Endothelial cell (in vitro differentiated cells): ENCODE results near the gene MEF2D. TPM values are rescaled to one million over a fixed set of nuclear protein-coding genes. Genes with fewer than 3 reads are reported as not detected.
A peak's percentile ranks its signal among the peaks of the same experiment; 100 is the strongest.

Experiments
- DNase-seq: peaks from one replicate; pipeline ENCODE4 v3.0.0; 2021; ENCODE audit warnings: low spot score
- H3K27ac Mint-ChIP-seq: one replicate; pipeline ENCODE4 v1.8.0; 2021; ENCODE audit warnings: mixed read lengths, inconsistent platforms; ENCODE audit not compliant: unreplicated experiment
- H3K27me3 Mint-ChIP-seq: one replicate; pipeline ENCODE4 v1.8.0; 2021; ENCODE audit warnings: mild to moderate bottlenecking, moderate library complexity, mixed read lengths, inconsistent platforms; ENCODE audit not compliant: unreplicated experiment
- H3K36me3 Mint-ChIP-seq: one replicate; pipeline ENCODE4 v1.8.0; 2021; ENCODE audit warnings: mild to moderate bottlenecking, low read depth, mixed read lengths, inconsistent platforms; ENCODE audit not compliant: unreplicated experiment
- H3K4me1 Mint-ChIP-seq: one replicate; pipeline ENCODE4 v1.8.0; 2021; ENCODE audit warnings: mild to moderate bottlenecking, mixed read lengths, inconsistent platforms; ENCODE audit not compliant: unreplicated experiment
- H3K4me3 Mint-ChIP-seq: one replicate; pipeline ENCODE4 v1.8.0; 2021; ENCODE audit warnings: mild to moderate bottlenecking, mixed read lengths, inconsistent platforms; ENCODE audit not compliant: unreplicated experiment
- H3K9me3 Mint-ChIP-seq: one replicate; pipeline ENCODE4 v1.8.0; 2021; ENCODE audit warnings: mixed read lengths, inconsistent platforms; ENCODE audit not compliant: unreplicated experiment
- total RNA-seq: library from RNA; stranded (reverse); fragmentation: NEBNext Ultra II Directional; extraction: Animal tissue kit (Norgen Biotek cat#: 25700); gene quantifications from one replicate; pipeline ENCODE4 v1.2.1, GENCODE V29; 2021; ENCODE audit not compliant: unreplicated experiment
- TF ChIP-seq, protein P1 (sequence below): fragments of 200-600 bp; sonication (generic); IDR thresholded peaks from one replicate; pipeline ENCODE4 v1.5.0; 2021; ENCODE audit warnings: antibody characterized with exemption; ENCODE audit not compliant: unreplicated experiment

MEF2D gene
- total RNA-seq, 1 donor from 2014 or later, result 45.2 TPM

DNA sequence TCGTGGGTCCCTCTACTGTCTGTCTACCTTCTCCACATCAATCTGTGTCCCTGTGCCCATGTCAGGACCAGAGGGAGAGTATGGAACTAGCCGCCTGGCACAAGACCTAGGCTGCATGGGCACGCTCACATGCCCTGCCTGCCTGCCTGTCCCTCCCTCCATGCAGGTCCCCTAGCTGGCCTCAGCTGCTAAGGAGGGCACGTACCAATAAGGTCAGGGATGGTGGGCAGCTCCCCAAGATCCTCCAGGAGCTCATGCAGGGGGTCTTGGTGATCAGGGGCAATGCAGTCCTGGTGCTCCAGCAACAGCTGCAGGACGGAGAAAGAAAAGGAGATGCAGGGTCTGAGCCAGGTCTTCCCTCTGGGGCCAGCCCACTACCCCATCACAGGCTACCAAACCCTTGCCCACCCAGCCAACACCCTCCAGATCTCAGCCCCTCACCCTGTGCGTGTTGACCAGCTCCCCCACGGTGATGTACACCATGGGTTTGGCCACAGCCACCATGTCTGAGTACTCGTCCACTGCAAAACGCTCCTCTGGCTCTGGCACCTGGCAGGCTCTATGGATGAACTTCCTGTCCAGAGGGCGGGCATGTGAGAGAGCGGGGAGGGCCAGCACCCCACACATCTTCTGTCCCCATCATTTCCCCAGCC lies 33.1 kb upstream of the MEF2D start:
- H3K9me3 Mint-ChIP-seq, result no peaks in the 10 kb centered on the region
- peaks cover 11% of the 10 kb centered on the region for H3K27me3 Mint-ChIP-seq
- H3K4me3 Mint-ChIP-seq, result peak overlapping the region; percentile 77
- TF ChIP-seq, protein P1, sequence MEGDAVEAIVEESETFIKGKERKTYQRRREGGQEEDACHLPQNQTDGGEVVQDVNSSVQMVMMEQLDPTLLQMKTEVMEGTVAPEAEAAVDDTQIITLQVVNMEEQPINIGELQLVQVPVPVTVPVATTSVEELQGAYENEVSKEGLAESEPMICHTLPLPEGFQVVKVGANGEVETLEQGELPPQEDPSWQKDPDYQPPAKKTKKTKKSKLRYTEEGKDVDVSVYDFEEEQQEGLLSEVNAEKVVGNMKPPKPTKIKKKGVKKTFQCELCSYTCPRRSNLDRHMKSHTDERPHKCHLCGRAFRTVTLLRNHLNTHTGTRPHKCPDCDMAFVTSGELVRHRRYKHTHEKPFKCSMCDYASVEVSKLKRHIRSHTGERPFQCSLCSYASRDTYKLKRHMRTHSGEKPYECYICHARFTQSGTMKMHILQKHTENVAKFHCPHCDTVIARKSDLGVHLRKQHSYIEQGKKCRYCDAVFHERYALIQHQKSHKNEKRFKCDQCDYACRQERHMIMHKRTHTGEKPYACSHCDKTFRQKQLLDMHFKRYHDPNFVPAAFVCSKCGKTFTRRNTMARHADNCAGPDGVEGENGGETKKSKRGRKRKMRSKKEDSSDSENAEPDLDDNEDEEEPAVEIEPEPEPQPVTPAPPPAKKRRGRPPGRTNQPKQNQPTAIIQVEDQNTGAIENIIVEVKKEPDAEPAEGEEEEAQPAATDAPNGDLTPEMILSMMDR, result no peak
- peak overlapping the region; percentile 25 for H3K27ac Mint-ChIP-seq
- DNase-seq, result no peak
- H3K36me3 Mint-ChIP-seq, result peaks cover 22% of the 10 kb centered on the region
- peaks cover 2% of the 10 kb centered on the region for H3K4me1 Mint-ChIP-seq

DNA sequence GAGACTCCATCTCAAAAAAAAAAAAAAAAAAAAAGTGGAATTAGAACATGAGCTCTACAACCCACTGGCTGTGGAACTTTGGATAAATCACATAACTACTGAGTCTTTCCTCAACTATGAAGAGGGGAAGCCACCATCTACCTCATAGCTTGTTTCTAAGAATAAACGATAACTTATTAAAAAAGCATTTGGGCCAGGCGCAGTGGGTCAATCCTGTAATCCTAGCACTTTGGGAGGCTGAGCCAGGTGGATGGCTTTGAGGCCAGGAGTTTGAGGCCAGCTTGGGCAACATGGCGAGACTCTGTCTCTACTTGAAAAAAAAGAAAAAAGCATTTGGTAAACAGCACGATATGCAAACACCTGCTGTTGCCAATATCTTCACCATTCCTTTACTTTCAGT lies 31.8 kb upstream of the MEF2D start:
- no peaks in the 10 kb centered on the region for H3K9me3 Mint-ChIP-seq
- peaks cover 8% of the 10 kb centered on the region for H3K4me1 Mint-ChIP-seq
- no peak overlapping the region for H3K27ac Mint-ChIP-seq
- peaks cover 11% of the 10 kb centered on the region for H3K27me3 Mint-ChIP-seq
- no peak overlapping the region for H3K4me3 Mint-ChIP-seq
- peaks cover 26% of the 10 kb centered on the region for H3K36me3 Mint-ChIP-seq
- TF ChIP-seq, protein P1, result no peak
- no peak for DNase-seq

DNA sequence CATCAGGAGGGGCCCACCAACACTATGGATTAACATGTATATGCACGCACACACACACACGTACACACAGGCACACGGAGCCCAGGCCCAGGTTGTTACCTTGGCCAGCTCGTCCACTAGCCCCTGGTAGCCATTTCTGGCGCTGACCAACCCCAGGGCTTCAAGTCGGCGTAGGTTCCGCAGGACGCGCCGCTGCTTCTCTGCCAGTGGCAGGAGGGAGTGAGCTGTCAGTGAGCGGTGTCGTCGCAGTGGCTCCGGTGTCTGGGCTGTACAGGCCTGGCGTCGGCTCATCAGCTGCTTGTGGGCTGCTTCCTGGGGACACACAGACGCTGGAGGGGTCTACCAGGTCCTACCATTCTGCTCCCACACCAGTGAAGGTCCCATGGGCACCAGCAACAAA lies 29.4 kb upstream of the MEF2D start:
- Mint-ChIP-seq H3K9me3 (no peaks in the 10 kb centered on the region), H3K4me3 (no peak overlapping the region), H3K36me3 (peaks cover 33% of the 10 kb centered on the region), H3K4me1 (peaks cover 15% of the 10 kb centered on the region), H3K27me3 (peaks cover 6% of the 10 kb centered on the region), H3K27ac (no peak overlapping the region)
- no peak for DNase-seq
- TF ChIP-seq, protein P1, result no peak

DNA sequence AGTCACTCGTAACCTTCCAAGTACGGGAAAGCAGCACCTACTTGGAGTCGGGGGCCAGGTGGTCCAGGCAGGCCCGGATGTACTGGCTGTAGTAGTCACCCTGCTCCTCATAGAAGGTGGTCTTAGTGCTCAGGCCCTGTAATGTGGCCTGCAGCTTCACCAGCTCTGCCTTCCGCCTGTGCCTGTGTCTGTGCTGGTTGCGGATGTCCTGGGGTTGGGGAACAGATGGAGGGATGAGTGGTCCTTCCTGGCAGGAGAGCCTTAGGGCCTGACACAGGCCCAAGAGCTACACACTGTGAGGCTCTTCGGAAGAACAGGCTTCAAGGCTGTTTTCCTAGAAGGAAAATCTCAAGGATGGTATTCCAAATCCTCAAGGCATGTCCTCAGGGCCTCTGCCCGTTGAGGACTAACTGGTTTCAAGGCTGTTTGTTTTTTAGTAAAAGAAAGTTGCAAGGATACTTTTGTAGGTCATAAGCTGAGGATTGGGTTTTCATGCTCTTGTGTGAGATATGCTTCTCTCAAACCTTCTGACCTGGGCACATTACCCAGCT lies 28.4 kb upstream of the MEF2D start:
- no peak overlapping the region for H3K4me3 Mint-ChIP-seq
- TF ChIP-seq, protein P1, result no peak
- no peak overlapping the region for H3K27ac Mint-ChIP-seq
- no peak for DNase-seq
- no peaks in the 10 kb centered on the region for H3K9me3 Mint-ChIP-seq
- peaks cover 29% of the 10 kb centered on the region for H3K36me3 Mint-ChIP-seq
- peaks cover 4% of the 10 kb centered on the region for H3K27me3 Mint-ChIP-seq
- H3K4me1 Mint-ChIP-seq, result peaks cover 18% of the 10 kb centered on the region

DNA sequence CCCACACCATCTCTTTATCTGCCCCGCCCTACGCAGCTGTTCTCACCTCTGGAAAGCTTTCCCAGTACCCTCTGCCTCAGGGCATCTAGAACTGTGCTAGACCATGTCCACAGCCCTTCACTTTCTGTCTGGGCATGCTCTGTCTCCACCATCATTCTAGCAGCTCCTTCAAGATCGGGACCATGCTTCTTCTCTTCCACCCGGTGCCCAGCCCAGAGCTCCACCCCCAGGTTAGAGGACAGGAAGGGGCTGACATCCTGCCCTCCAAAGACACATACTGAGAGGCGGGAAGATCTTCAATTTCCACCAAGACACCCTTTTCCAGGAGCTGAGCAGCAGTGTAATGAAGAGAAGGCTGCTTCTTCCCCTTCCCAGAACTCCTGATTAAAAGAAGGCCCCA lies 27.7 kb upstream of the MEF2D start:
- Mint-ChIP-seq H3K4me3 (peak overlapping the region; percentile 22), H3K9me3 (no peaks in the 10 kb centered on the region), H3K36me3 (peaks cover 27% of the 10 kb centered on the region), H3K4me1 (peaks cover 18% of the 10 kb centered on the region), H3K27me3 (peaks cover 6% of the 10 kb centered on the region), H3K27ac (no peak overlapping the region)
- TF ChIP-seq, protein P1, result no peak
- no peak for DNase-seq
